ENCODE data around the gene PRDM16.

Gene PRDM16

GRCh38 chr1:3190256-3191041, 121.4 kb downstream of the PRDM16 start:
- DNase-seq: no peak

- DNase-seq: no peak
Observed at GRCh38 chr1:3192361-3192760, 123.4 kb downstream of the PRDM16 start.

GRCh38 chr1:3192825-3193224, 123.8 kb downstream of the PRDM16 start:
- no peak for DNase-seq

DNA sequence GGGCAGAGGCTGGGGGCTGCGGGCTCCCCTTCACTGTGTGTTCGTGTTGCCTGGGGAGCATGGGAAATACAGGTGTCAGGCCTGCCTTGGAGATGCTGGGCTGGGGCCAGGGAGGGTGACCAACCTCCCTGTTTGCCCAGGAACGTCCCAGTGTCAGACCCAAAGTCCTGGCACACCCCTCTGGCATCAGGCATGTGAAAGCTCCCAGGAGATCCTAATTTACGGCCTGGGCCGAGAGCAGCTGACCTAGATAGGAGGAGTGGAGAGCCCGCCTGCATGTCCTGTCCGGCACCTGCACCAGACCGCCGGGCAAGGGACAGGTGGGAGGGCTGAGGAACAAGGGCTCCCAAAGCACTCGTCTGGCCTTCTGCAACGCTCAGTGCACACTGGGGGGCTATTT, 124.8 kb downstream of the PRDM16 start:
- no peak for DNase-seq

DNA sequence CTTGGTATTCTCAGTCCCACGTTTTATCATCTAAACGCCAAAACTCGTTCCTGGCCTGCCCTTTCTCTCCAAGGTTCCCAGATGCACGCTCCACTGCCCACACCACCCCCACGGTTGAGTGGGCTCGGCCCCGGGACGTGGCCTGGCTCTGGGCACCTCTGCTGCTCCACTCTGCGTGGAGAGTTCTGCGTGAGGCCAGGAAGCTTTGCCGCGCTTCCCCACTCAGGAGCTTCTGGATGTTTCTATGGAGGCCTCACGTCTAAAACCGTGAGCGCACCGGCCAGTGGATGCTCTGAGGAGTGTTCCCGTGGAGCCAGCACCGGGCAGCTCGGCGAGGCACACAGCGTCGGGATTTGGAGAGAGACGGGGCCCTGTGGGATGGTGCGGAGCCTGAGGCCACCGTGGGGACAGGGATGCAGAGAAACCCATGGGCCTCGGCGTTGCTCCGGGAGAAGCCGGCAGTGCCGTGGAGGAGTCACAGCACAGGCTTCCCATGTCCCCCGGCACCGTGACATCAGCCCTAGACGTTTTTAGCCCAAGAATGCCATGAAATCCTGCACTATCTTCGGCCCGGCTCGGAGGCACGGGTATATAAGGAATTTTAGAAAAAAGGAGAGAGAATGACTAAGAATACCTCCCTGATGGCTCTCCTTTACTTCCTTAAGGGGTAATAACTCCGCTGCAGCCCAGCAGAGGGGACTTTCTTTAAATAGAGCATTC, 125.9 kb downstream of the PRDM16 start:
- DNase-seq: no peak

GRCh38 chr1:3195480-3195815, 126.4 kb downstream of the PRDM16 start:
- DNase-seq: no peak

GRCh38 chr1:3195966-3196515, 127.0 kb downstream of the PRDM16 start:
- DNase-seq: no peak

DNA sequence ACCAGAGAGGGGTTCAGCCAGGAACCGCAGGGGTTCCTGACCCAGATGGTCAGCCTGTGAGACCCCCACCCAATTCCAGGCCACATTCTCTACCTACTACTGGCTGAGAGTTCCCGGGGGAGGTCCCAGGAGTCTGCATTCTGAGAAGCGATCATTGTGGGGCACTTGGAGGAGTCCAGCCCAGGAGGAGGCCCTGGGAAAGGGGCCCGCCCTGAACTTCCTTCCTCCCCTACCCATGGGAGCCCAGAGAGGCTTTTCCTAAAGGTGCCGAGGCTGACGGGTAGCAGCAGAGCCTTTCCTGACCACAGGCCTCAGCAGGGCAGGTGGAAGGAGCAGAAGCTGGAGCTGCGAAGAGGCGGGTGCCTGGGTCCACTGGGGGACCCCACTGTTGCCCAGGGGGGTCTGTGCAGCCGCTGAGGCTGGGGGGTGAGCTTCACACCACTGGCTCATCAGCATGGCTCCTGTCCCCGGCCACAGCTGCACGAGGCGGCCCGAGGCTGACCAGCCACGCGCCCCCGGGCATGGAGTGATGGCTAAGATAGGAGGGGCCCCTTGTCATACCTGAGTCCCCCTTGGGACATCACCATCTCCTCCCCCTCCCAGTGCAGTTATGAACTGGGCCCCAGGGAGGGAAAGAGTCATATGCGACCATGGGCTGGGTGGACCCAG, 127.7 kb downstream of the PRDM16 start:
- no peak for DNase-seq

GRCh38 chr1:3197781-3198316, 128.8 kb downstream of the PRDM16 start:
- no peak for DNase-seq

GRCh38 chr1:3198371-3199271, 129.6 kb downstream of the PRDM16 start:
- DNase-seq: no peak

DNA sequence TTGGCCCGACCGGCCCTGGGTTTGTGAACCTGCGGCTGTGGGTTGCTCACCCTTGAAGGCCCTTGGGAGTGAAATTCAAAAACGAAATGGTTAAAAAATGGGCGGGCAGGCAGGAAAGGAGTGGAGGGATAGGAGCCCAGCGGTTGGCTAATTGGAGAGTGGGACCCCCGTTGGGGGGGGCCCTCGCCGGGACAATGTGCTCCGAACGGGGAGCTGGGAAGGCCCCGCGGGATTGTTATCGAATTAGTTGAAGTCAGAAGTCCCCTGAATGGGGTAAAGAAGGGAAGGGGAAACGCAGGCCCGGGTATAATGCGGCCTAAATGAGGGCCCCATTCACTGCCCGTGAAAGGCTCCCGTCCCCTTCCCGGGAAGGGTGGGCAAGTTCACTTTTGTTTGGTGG, 135.7 kb downstream of the PRDM16 start:
- DNase-seq: no peak

DNA sequence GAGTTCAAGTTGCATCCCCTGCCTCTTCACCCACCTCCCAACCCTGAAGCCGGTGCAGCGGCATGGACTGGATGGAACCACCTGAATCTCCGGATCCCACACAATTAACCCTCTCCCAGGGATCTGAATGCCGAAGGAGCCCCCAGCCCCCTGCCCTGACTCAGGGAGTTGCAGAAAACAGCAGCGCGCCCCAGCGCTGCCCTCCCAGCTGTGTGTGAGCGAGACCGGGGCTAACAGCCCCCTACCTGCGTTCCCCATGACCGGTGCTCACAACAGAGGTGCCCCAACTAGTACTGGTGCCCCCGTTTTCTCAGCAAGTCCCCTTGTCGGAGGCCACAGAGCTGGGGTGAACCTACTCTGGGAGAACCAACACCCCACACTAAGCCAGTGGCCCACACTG, 136.8 kb downstream of the PRDM16 start:
- no peak for DNase-seq

GRCh38 chr1:3206696-3207095, 137.7 kb downstream of the PRDM16 start:
- no peak for DNase-seq

GRCh38 chr1:3207217-3207848, 138.3 kb downstream of the PRDM16 start:
- DNase-seq: no peak

DNA sequence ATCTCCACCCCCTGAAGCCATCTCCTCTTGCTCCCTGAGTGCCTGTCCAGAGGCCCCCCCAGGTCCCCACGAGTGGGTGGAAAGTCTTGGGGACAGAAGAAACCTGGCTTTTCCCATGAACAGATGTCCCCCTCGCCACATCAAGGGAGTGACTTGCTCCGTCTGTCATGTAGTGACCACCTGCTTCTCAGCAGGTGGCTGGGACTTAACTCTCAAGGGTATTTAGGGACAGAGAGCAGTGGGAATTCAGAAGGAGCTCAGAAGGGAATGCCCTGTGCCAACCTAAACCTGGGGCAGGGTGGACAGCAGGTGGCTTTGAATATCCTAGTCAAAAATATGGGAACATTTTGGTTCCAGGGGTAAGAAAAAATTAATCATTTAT, 139.8 kb downstream of the PRDM16 start:
- no peak for DNase-seq

DNA sequence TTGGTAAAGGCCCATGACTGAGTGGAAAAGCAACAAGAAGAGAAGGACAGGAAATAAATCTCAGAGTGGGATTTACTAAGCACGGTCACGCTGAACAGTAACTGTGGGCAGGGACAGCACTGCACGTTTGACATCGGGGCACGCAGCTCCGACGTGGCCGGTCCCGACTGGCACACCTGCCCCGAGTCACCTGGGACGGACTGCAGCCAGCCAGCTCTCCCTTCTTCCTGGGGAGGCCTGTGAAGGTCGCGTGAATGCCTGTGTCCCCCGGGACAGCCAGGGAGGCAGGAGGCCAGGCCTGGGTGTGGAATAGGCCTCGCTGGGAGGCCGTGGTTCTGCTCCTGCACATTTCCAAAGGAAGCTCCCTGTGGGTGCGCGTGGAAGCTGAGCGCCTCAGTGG, 140.2 kb downstream of the PRDM16 start:
- no peak for DNase-seq

DNA sequence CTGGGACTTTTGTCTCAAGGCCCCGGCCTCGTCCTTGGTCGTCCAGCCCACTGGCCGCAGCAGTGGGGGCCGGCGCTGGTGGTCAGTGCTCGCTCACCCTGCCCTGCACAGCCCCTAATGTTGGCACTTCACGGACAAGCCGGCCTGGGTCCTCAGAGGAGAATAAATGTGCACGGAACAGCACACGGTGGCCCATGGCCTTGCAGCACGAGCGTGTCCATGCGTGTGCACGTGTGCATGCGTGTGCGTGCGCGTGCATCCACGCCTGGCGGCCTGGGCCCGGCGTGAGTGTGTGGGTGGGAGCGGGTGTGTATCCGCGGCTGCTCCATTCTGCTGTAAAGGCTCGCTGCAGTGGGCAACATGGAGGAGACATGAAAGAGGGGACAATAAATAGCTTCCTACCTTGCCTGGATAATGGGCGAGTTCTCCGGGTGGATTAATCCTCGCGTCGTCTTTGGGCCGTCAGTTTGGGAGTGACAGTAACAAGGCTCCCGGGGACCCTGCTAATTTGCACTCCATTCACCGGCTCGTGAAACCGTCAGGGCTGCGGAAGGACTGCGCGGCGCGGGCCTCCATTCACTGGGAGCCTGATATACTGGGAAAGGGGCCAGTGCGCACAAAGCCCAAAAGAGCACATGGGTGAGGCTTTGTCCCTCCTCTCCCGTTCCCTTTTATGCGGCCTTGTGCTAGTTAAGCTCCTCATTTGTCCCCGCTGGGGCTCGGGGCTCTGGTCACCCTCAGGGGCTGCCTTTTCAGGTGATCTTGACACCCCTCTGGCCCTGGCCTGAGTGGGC, 142.8 kb downstream of the PRDM16 start:
- no peak for DNase-seq

- DNase-seq: no peak
Observed at GRCh38 chr1:3212453-3213355, 143.7 kb downstream of the PRDM16 start.

GRCh38 chr1:3213730-3214129, 144.7 kb downstream of the PRDM16 start:
- DNase-seq: no peak

Measured in NCI-H1436 treated with DMSO at 0.1 percent for 48 hours (cell line).